Measurements from ENCODE around the gene GPR132. TPM values are rescaled to one million over a fixed set of nuclear protein-coding genes. Genes with fewer than 3 reads are reported as not detected.

The GPR132 gene
- total and polyA plus RNA-seq, 2 of the 8 experiments (the other 6 are each of a cell fraction or from before 2014, with no cell fraction given) = 0.11 TPM; not detected in 1

DNA sequence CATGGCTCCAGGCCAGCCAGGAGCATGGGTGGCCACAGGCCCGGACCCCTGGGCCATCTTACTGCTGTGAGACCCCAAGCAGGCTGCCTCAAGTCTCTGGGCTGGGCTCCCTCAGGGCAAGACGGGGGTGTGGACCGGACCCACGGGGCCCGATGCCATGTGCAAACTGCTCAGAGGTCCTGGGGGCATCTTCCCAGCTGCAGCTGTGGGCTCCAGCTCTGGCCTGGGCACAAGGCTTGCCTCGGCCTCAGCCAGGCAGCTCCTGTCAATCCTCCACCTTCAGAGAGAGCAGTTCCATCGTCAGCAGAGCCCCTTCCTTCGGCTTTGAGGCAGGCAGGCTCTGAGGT lies 12.4 kb upstream of the GPR132 start:
- WGBS, 2 experiments (ENCODE audit: extremely low coverage in 1 of 2, insufficient coverage in 1 of 2, insufficient read length in 1 of 2, insufficient replicate concordance in 2 of 2, low coverage in 1 of 2, low lambda C conversion rate in 2 of 2, missing lambda C conversion rate in 1 of 2) = 83% methylated on average over 8 of the region's 8 CpGs; no CpG with 5 or more reads in 1 of the 2 experiments
- Histone ChIP-seq H3K4me3 (ENCODE audit: extremely low read depth in 1 of 4, insufficient read depth in 2 of 4, low read depth in 3 of 4, low read length in 4 of 4) (no peak overlapping the region), H2BK15ac (ENCODE audit: low read length) (no peak overlapping the region), H3K14ac (ENCODE audit: insufficient read length) (no peak overlapping the region), H3K9ac (replicated peaks in 1 of 4; ENCODE audit: extremely low read depth in 1 of 4, low read depth in 3 of 4, low read length in 3 of 4) (no peak overlapping the region), H3K79me2 (ENCODE audit: control insufficient read depth in 1 of 2, insufficient read depth in 2 of 2, low read length in 2 of 2) (no peaks in the 10 kb centered on the region), H3K23ac (ENCODE audit: insufficient read length) (no peak overlapping the region), H2BK120ac (replicated peaks; ENCODE audit: low read depth, low read length) (no peak overlapping the region), H3K9me3 (ENCODE audit: insufficient read depth in 2 of 2, low read depth in 1 of 2, low read length in 1 of 2) (peaks cover 0 to 6% of the 10 kb centered on the region in 2 experiments; a peak in 1 of 4 replicates), H2BK20ac (ENCODE audit: low read length) (peak overlapping the region; percentile 21; the same call in 1 of the 2 replicates), H3K18ac (ENCODE audit: extremely low read depth, low read length) (no peak overlapping the region), H3K56ac (replicated peaks; ENCODE audit: insufficient read length, low read depth, low read length) (no peak overlapping the region), H2AK5ac (ENCODE audit: low read depth, low read length) (no peak overlapping the region), H3K4ac (replicated peaks; ENCODE audit: insufficient read length, low read depth, low read length) (no peak overlapping the region), H3K23me2 (ENCODE audit: low read depth, low read length) (peaks cover 3% of the 10 kb centered on the region; the same call in 1 of the 2 replicates), H2BK5ac (ENCODE audit: low read depth, low read length) (no peak overlapping the region), H4K91ac (replicated peaks; ENCODE audit: insufficient read length, low read length) (no peak overlapping the region), H2AFZ (ENCODE audit: low read length) (no peak overlapping the region), H4K8ac (ENCODE audit: extremely low read depth, insufficient read depth, low read length) (no peak overlapping the region), H3K4me2 (ENCODE audit: insufficient read depth in 1 of 2, low read depth in 2 of 2, low read length in 2 of 2) (no peak overlapping the region), H4K20me1 (replicated peaks in 1 of 2; ENCODE audit: control insufficient read depth in 1 of 2, insufficient read depth in 2 of 2, low read length in 2 of 2) (peaks cover 0 to 3% of the 10 kb centered on the region in 2 experiments), H2BK12ac (ENCODE audit: low read depth, low read length) (no peak overlapping the region), H3K36me3 (ENCODE audit: control insufficient read depth in 2 of 4, insufficient read depth in 4 of 4, low read length in 3 of 4) (no peaks in the 10 kb centered on the region), H3K27me3 (replicated peaks in 1 of 4; ENCODE audit: control insufficient read depth in 3 of 4, extremely low read depth in 1 of 4, insufficient read depth in 3 of 4, low read length in 3 of 4) (no peaks in the 10 kb centered on the region), H4K5ac (ENCODE audit: insufficient read length, low read depth, low read length) (no peak overlapping the region), H3K4me1 (replicated peaks in 1 of 4; ENCODE audit: control insufficient read depth in 3 of 4, insufficient read depth in 4 of 4, low read length in 3 of 4) (peaks cover 0 to 14% (median 5%) of the 10 kb centered on the region in 4 experiments; a peak in 6 of 7 replicates), H3K79me1 (ENCODE audit: low read depth, low read length) (no peaks in the 10 kb centered on the region), H3K27ac (ENCODE audit: low read depth, low read length) (no peak overlapping the region)
- ChIA-PET CTCF (ENCODE audit: partially characterized antibody) (no interaction called here), POLR2A (ENCODE audit: partially characterized antibody) (no interaction called here)
- DNase-seq (ENCODE audit: low read depth in 1 of 2, low spot score in 2 of 2) = no peak
- TF ChIP-seq CBX8 (IDR thresholded peaks at IDR 0.05; ENCODE audit: borderline replicate concordance, low read depth, low read length) (no peak), TEAD4 (IDR thresholded peaks at IDR 0.05; ENCODE audit: low read depth, low read length) (no peak), CHD2 (IDR thresholded peaks at IDR 0.05; ENCODE audit: low read length) (no peak), SP2 (IDR thresholded peaks at IDR 0.05; ENCODE audit: low read length) (no peak), SIN3A (conservative IDR thresholded peaks at IDR 0.05 in 1 of 2, IDR thresholded peaks at IDR 0.05 in 1 of 2; ENCODE audit: low read depth in 1 of 2, low read length in 2 of 2) (no peak)
- FAIRE-seq = no peak

Data from H1 (cell line).